Endodermal cell (in vitro differentiated cells): ENCODE results near the gene SQSTM1. TPM values are rescaled to one million over a fixed set of nuclear protein-coding genes. Genes with fewer than 3 reads are reported as not detected.
A peak's percentile ranks its signal among the peaks of the same experiment; 100 is the strongest.

ENCODE experiments used
- DNase-seq: peaks from one replicate; pipeline ENCODE4 v3.0.0-alpha.2; 2017
- H3K27ac ChIP-seq: 2 replicates; pipeline ENCODE4 v1.5.1; 2013; ENCODE audit warnings: mild to moderate bottlenecking, low read depth, low read length, moderate library complexity
- H3K27me3 ChIP-seq: 2 replicates; pipeline ENCODE4 v1.6.1; 2013; ENCODE audit warnings: mild to moderate bottlenecking, low read length, moderate library complexity; ENCODE audit not compliant: insufficient read depth, control insufficient read depth, poor library complexity, severe bottlenecking
- H3K36me3 ChIP-seq: 2 replicates; pipeline ENCODE4 v1.7.0; 2013; ENCODE audit warnings: mild to moderate bottlenecking, low read length, moderate library complexity; ENCODE audit not compliant: control insufficient read depth, insufficient read depth
- H3K4me1 ChIP-seq: one replicate; pipeline ENCODE4 v1.7.0; 2013; ENCODE audit warnings: low read length; ENCODE audit not compliant: control insufficient read depth, insufficient read depth
- H3K4me3 ChIP-seq: 2 replicates; pipeline ENCODE4 v1.5.1; 2013; ENCODE audit warnings: mild to moderate bottlenecking, low read length, moderate library complexity
- H3K9ac ChIP-seq: 2 replicates; pipeline ENCODE4 v1.6.1; 2013; ENCODE audit warnings: mild to moderate bottlenecking, low read length, moderate library complexity; ENCODE audit not compliant: poor library complexity, severe bottlenecking; ENCODE audit errors: extremely low read depth
- H3K9me3 ChIP-seq: 2 replicates; pipeline ENCODE4 v1.6.1; 2013; ENCODE audit warnings: mild to moderate bottlenecking, low read length, moderate library complexity; ENCODE audit not compliant: control insufficient read depth
- H3K27ac Mint-ChIP-seq: 2 replicates; pipeline ENCODE4 v1.8.0; 2020; ENCODE audit warnings: mixed read lengths
- H3K27me3 Mint-ChIP-seq: 2 replicates; pipeline ENCODE4 v1.8.0; 2021; ENCODE audit warnings: mild to moderate bottlenecking, mixed read lengths; ENCODE audit not compliant: insufficient read depth
- H3K36me3 Mint-ChIP-seq: 2 replicates; pipeline ENCODE4 v1.8.0; 2020; ENCODE audit warnings: low read depth, mixed read lengths
- H3K4me1 Mint-ChIP-seq: 2 replicates; pipeline ENCODE4 v1.8.0; 2020; ENCODE audit warnings: mixed read lengths
- H3K4me3 Mint-ChIP-seq: 2 replicates; pipeline ENCODE4 v1.8.0; 2020; ENCODE audit warnings: mild to moderate bottlenecking, moderate library complexity, mixed read lengths
- H3K9me3 Mint-ChIP-seq: 2 replicates; pipeline ENCODE4 v1.8.0; 2020; ENCODE audit warnings: mild to moderate bottlenecking, mixed read lengths
- CTCF ChIP-seq: fragments of 200-600 bp; sonication (generic); conservative IDR thresholded peaks from 2 replicates; pipeline ENCODE4 v1.5.0; 2021; ENCODE audit warnings: antibody characterized with exemption, mild to moderate bottlenecking
- WGBS, 2 experiments: methylation state at CpG; one replicate each; pipeline versions ENCODE4 v1.1.5 to v1.1.7; 2013; ENCODE audit warnings: missing lambda C conversion rate in 2 of 2, mixed read lengths in 1 of 2; ENCODE audit not compliant: insufficient coverage in 1 of 2, insufficient read length in 1 of 2; 5-methylcytosine and 5-hydroxymethylcytosine counted together
- long read RNA-seq, 4 experiments: library from polyadenylated mRNA in 2 of 4; library from RNA in 1 of 4; library from capped mRNA in 1 of 4; stranded (forward) in 3 of 4; unstranded in 1 of 4; transcript quantifications; one replicate each; pipeline ENCODE4 v2.0.0, GENCODE V29; 2020 to 2021; ENCODE audit warnings: inconsistent platforms in 1 of 4
- polyA plus RNA-seq, 2 experiments: library from polyadenylated mRNA; stranded (reverse); fragments of 50-300 nt; gene quantifications; one replicate each; pipeline ENCODE4 v1.2.3, GENCODE V29; 2013
- total RNA-seq, 2 donors: library from RNA; stranded (reverse); fragmentation: NEBNext Ultra II Directional in 1 of 2; extraction: Animal tissue kit (Norgen Biotek cat#: 25700) in 1 of 2; gene quantifications; 2 replicates in 1 of 2; 3 replicates in 1 of 2; pipeline ENCODE4 v1.2.1, GENCODE V29; 2021

The SQSTM1 gene
- 100 to 1,000 TPM; 134 to 172 TPM for total RNA-seq
- 48.3 TPM for polyA plus RNA-seq (2013, experiment 1 of 2)
- 43.6 TPM for polyA plus RNA-seq (2013, experiment 2 of 2)
- long read RNA-seq, experiment 1, partial matches to known transcripts, result 21 of 82 reads
- long read RNA-seq, experiment 1, other reads (novel, unspliced or antisense), result 59 of 82 reads
- long read RNA-seq, experiment 2, transcript SQSTM1-201 (7 exons, 2,253 nt), result minor isoform, 5 of 239 reads
- long read RNA-seq, experiment 2, transcript SQSTM1-202 (8 exons, 2,986 nt), result major isoform, 75 of 239 reads
- long read RNA-seq, experiment 2, partial matches to known transcripts, result 21 of 239 reads
- long read RNA-seq, experiment 2, other reads (novel, unspliced or antisense), result 138 of 239 reads
- long read RNA-seq, experiment 3, transcript SQSTM1-202 (8 exons, 2,986 nt), result major isoform, 443 of 610 reads
- long read RNA-seq, experiment 3, partial matches to known transcripts, result 16 of 610 reads
- long read RNA-seq, experiment 3, other reads (novel, unspliced or antisense), result 148 of 610 reads
- long read RNA-seq, experiment 4, transcript SQSTM1-202 (8 exons, 2,986 nt), result major isoform, 6 of 49 reads
- long read RNA-seq, experiment 4, partial matches to known transcripts, result 8 of 49 reads
- long read RNA-seq, experiment 4, other reads (novel, unspliced or antisense), result 35 of 49 reads

- Histone ChIP-seq H3K27ac (peak within 1 kb of the TSS; percentile 73), H3K9me3 (no peaks in the 10 kb centered on the region), H3K4me3 (peak within 1 kb of the TSS; percentile 88), H3K36me3 (peaks cover 23% of the 10 kb centered on the region), H3K27me3 (no peaks in the 10 kb centered on the region), H3K9ac (peak within 1 kb of the TSS; percentile 93), H3K4me1 (peaks cover 22% of the 10 kb centered on the region)
- 0 to 3% methylated on average over 46 to 81 of the region's 81 CpGs for WGBS, 2 experiments
- Mint-ChIP-seq H3K27me3 (peaks cover 2% of the 10 kb centered on the region), H3K4me3 (peak within 1 kb of the TSS; percentile 90), H3K4me1 (peaks cover 29% of the 10 kb centered on the region), H3K9me3 (no peaks in the 10 kb centered on the region), H3K27ac (peak within 1 kb of the TSS; percentile 97), H3K36me3 (peaks cover 32% of the 10 kb centered on the region)
- TF ChIP-seq CTCF, result peak; percentile 47
- peak; percentile 90 for DNase-seq
Measured at GRCh38 chr5:179820483-179821297, at the start of gene SQSTM1. SQSTM1 (plus strand) TSS chr5:179820905; CDS start chr5:179820937, 32 bp downstream.

GRCh38 chr5:179771311-179771895, 49.3 kb upstream of the SQSTM1 start:
- H3K27me3 ChIP-seq, result no peaks in the 10 kb centered on the region
- H3K36me3 Mint-ChIP-seq, result peaks cover 73% of the 10 kb centered on the region
- no peaks in the 10 kb centered on the region for H3K9me3 ChIP-seq
- no peak overlapping the region for H3K9ac ChIP-seq
- no peak for DNase-seq
- no peak overlapping the region for H3K4me3 Mint-ChIP-seq
- H3K36me3 ChIP-seq, result peaks cover 78% of the 10 kb centered on the region
- H3K27ac Mint-ChIP-seq, result no peak overlapping the region
- no peak overlapping the region for H3K27ac ChIP-seq
- no peaks in the 10 kb centered on the region for H3K27me3 Mint-ChIP-seq
- no peak for TF ChIP-seq CTCF
- H3K9me3 Mint-ChIP-seq, result no peaks in the 10 kb centered on the region
- H3K4me3 ChIP-seq, result no peak overlapping the region
- peaks cover 21% of the 10 kb centered on the region for H3K4me1 Mint-ChIP-seq
- H3K4me1 ChIP-seq, result peaks cover 2% of the 10 kb centered on the region
- WGBS, 2 experiments, result 95 to 97% methylated on average over 4 of the region's 4 CpGs

GRCh38 chr5:179772351-179772750, 48.4 kb upstream of the SQSTM1 start:
- H3K27me3 ChIP-seq, result no peaks in the 10 kb centered on the region
- 100% methylated on average over 2 to 5 of the region's 6 CpGs for WGBS, 2 experiments
- Mint-ChIP-seq H3K27ac (no peak overlapping the region), H3K4me3 (no peak overlapping the region), H3K36me3 (peaks cover 74% of the 10 kb centered on the region), H3K4me1 (peaks cover 11% of the 10 kb centered on the region), H3K9me3 (no peaks in the 10 kb centered on the region), H3K27me3 (no peaks in the 10 kb centered on the region)
- no peak for DNase-seq
- TF ChIP-seq CTCF, result no peak
- no peaks in the 10 kb centered on the region for H3K9me3 ChIP-seq
- no peak overlapping the region for H3K27ac ChIP-seq
- H3K9ac ChIP-seq, result no peak overlapping the region
- no peaks in the 10 kb centered on the region for H3K4me1 ChIP-seq
- peaks cover 74% of the 10 kb centered on the region for H3K36me3 ChIP-seq
- H3K4me3 ChIP-seq, result no peak overlapping the region
